AG04449 (cell line): ENCODE results near the gene HYAL1.
"Not testable (repeated sequence)": the region's sequence is repeated elsewhere in the genome, so short reads cannot be mapped to it uniquely, and the experiment has no call there.

Source experiments
- CTCF ChIA-PET: fragments of 350-600 bp; formaldehyde crosslinking; extraction: SDS; loops from one replicate; lab custom pipeline; 2021; ENCODE audit warnings: antibody characterized with exemption; lab: Yijun Ruan, JAX
- POLR2A ChIA-PET: fragments of 400-600, 350-600 bp; formaldehyde crosslinking; extraction: SDS; loops from one replicate; lab custom pipeline; 2020; ENCODE audit warnings: antibody characterized with exemption, inconsistent platforms; lab: Yijun Ruan, JAX
- DNase-seq: peaks from one replicate; pipeline ENCODE4 v3.0.0-alpha.2; 2010; ENCODE audit warnings: low read depth, low spot score
- H3K4me3 ChIP-seq: 2 replicates; pipeline ENCODE4 v1.5.1; 2011; ENCODE audit warnings: low read depth, mild to moderate bottlenecking, control low read depth, low read length
- TF ChIP-seq, protein P1 (sequence below): IDR thresholded peaks from one replicate; pipeline ENCODE4 v1.5.1; 2011; ENCODE audit warnings: mild to moderate bottlenecking, moderate library complexity, low read length, control low read depth, inconsistent platforms; ENCODE audit not compliant: insufficient read depth; ENCODE audit errors: missing control alignments

Gene HYAL1

GRCh38 chr3:50318615-50319014 lies 15.2 kb upstream of the HYAL1 start:
- ChIA-PET POLR2A (no interaction called here), CTCF (interaction anchor here (2.1 to 3.5 kb wide), 2 partner anchors 19 to 125 kb away, joined by 7 to 11 read pairs; partner anchors contain the start of genes HYAL3 and NAA80)
- TF ChIP-seq, protein P1, sequence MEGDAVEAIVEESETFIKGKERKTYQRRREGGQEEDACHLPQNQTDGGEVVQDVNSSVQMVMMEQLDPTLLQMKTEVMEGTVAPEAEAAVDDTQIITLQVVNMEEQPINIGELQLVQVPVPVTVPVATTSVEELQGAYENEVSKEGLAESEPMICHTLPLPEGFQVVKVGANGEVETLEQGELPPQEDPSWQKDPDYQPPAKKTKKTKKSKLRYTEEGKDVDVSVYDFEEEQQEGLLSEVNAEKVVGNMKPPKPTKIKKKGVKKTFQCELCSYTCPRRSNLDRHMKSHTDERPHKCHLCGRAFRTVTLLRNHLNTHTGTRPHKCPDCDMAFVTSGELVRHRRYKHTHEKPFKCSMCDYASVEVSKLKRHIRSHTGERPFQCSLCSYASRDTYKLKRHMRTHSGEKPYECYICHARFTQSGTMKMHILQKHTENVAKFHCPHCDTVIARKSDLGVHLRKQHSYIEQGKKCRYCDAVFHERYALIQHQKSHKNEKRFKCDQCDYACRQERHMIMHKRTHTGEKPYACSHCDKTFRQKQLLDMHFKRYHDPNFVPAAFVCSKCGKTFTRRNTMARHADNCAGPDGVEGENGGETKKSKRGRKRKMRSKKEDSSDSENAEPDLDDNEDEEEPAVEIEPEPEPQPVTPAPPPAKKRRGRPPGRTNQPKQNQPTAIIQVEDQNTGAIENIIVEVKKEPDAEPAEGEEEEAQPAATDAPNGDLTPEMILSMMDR = no peak
- DNase-seq = no peak
- H3K4me3 ChIP-seq = no peak overlapping the region

DNA sequence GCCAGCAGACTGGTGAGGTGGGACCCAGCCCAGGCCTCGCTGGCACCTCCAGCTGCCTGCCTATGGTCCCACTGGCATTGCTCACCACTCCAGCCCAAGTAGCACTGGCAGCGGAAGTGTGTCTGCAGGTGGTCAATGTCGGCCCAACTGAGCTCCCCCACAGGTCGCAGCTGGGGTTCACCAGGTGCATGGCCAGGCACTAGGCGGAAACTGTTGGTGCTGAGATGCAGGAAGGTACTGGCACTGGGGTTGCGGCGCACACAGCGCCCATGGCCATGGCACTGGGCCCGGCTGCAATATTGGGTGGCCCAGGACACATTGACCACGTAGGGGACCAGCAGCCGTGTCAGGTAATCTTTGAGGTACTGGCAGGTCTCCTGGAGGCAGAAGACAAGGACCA lies 14.8 kb upstream of the HYAL1 start:
- TF ChIP-seq, protein P1 = no peak
- ChIA-PET POLR2A (interaction anchor here (0.7 to 1.2 kb wide), 2 partner anchors 9 to 19 kb away, joined by 4 to 6 read pairs; partner anchors contain the start of genes HYAL3 and NAA80), CTCF (interaction anchor here (2.1 to 3.5 kb wide), 2 partner anchors 19 to 124 kb away, joined by 7 to 11 read pairs; partner anchors contain the start of genes HYAL3 and NAA80)
- no peak overlapping the region for H3K4me3 ChIP-seq
- no peak for DNase-seq

- ChIA-PET POLR2A (interaction anchor here (0.7 to 1.2 kb wide), 2 partner anchors 10 to 18 kb away, joined by 4 to 6 read pairs; partner anchors contain the start of genes HYAL3 and NAA80), CTCF (interaction anchor here (1.0 to 3.5 kb wide), 3 partner anchors 18 to 123 kb away, joined by 3 to 11 read pairs (median 7); partner anchors contain the start of genes HYAL3 and NAA80)
- no peak overlapping the region for H3K4me3 ChIP-seq
- no peak for DNase-seq
- TF ChIP-seq, protein P1 = no peak
These were observed 13.9 kb upstream of the HYAL1 start for GRCh38 chr3:50317300-50317699.

DNA sequence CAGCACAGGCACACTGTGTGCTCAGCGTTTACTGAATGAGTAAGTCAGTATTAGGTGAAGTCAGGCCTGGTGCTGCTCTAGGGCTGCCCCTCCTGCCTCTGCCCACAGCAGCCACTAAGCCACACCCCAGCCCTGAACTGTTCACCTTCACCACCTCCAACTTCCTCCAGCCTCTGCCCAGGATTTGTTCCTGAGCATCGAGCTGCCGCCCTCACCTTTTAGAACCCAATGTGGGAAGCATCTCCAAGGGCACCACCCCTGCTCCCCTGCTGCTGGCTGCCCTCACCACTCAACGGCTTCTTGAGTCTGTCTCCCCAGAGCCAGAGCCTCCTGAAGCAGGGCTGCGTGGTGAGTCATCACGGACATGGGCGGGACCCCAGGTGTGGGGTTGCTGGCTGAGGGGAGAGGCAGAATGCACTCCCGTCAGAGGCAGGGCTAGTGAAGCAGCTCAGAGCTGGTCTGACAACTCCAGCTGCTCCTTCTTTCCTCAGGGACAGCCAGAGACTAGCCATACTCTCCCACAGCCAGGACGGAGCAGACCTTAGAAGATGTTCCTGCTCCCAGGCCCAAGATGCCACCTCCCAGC lies 13.4 kb upstream of the HYAL1 start:
- ChIA-PET POLR2A (interaction anchor here (1.2 kb wide), 1 partner anchor 18 kb away, joined by 6 read pairs; the partner anchor contains the start of genes HYAL3 and NAA80), CTCF (interaction anchor here (1.0 to 2.1 kb wide), 2 partner anchors 42 to 123 kb away, joined by 3 to 7 read pairs; no protein-coding TSS in a partner anchor)
- DNase-seq = no peak
- no peak overlapping the region for H3K4me3 ChIP-seq
- TF ChIP-seq, protein P1 = no peak

DNA sequence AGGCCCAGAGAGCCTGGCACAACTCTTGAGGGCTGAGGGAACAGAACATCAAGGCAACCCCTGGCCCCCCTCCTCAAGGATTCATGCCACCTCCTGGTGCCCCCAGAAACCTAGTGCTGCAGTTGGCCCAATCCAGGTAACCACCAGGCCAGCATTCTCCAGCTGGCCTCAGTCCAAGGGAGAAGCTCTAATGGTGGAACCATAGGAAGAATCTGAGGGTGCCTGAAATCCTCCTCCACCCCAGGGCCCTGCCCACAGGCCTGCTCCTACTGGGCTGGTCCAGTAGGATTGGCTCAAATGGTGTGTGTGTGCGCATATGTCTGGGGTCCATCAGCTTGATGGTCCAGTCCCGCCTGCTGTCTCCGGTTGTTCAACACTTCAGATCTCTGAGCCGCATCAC lies 11.4 kb upstream of the HYAL1 start:
- ChIA-PET POLR2A (interaction anchor here (1.7 kb wide), 1 partner anchor 15 kb away, joined by 5 read pairs; the partner anchor contains the start of genes HYAL3 and NAA80), CTCF (interaction anchor here (1.0 to 3.7 kb wide), 7 partner anchors 9 to 122 kb away, joined by 3 to 20 read pairs (median 4); partner anchors contain the start of genes HYAL2, HYAL3 and NAA80)
- TF ChIP-seq, protein P1 = no peak
- H3K4me3 ChIP-seq = no peak overlapping the region
- DNase-seq = no peak

- no peak for DNase-seq
- POLR2A ChIA-PET = interaction anchor here (1.7 kb wide), 1 partner anchor 15 kb away, joined by 5 read pairs; the partner anchor contains the start of genes HYAL3 and NAA80
- H3K4me3 ChIP-seq = no peak overlapping the region
- TF ChIP-seq, protein P1 = no peak
- CTCF ChIA-PET = interaction anchor here (1.1 to 3.7 kb wide), 6 partner anchors 9 to 122 kb away, joined by 3 to 20 read pairs (median 4); partner anchors contain the start of genes HYAL2, HYAL3 and NAA80
These were observed 11.0 kb upstream of the HYAL1 start for GRCh38 chr3:50314342-50314741.

- CTCF ChIA-PET, H3K4me3 ChIP-seq, DNase-seq, POLR2A ChIA-PET: not testable (repeated sequence)
These were observed 8.7 kb upstream of the HYAL1 start for GRCh38 chr3:50312041-50312440.
